IMR-90 (cell line): ENCODE measurements around the gene RPUSD1. TPM values are rescaled to one million over a fixed set of nuclear protein-coding genes. Genes with fewer than 3 reads are reported as not detected.

Source experiments
- ATAC-seq: fragments of 200-7000 bp; cut with Tn5 transposase; 2 replicates; pipeline ENCODE4 v1.9.1; 2020; ENCODE audit warnings: low read depth, mild to moderate bottlenecking, moderate library complexity
- BruUV-seq: library from RNA; stranded (reverse); fragments of 400-500 nt; replicated peaks from 2 replicates; lab custom pipeline; 2021; lab: Mats Ljungman, UMichigan
- CTCF ChIA-PET: fragments of 300-600 bp; formaldehyde crosslinking; extraction: SDS; loops from one replicate; lab custom pipeline; 2021; ENCODE audit warnings: antibody characterized with exemption; lab: Yijun Ruan, JAX
- POLR2A ChIA-PET: fragments of 300-600 bp; sonication (Branson Sonifier 250); formaldehyde crosslinking; loops from one replicate; lab custom pipeline; 2022; ENCODE audit warnings: antibody characterized with exemption; ENCODE audit not compliant: unreplicated experiment; lab: Charles Lee
- DNase-seq: peaks from one replicate; pipeline ENCODE4 v3.0.0; 2013
- H2AFZ ChIP-seq: replicated peaks from 2 replicates; pipeline ENCODE3; 2013; ENCODE audit warnings: low read length, mild to moderate bottlenecking; ENCODE audit not compliant: poor library complexity
- H2AK5ac ChIP-seq: 2 replicates; pipeline ENCODE4 v1.6.1; 2013; ENCODE audit warnings: low read depth, low read length, inconsistent platforms
- H2AK9ac ChIP-seq: replicated peaks from 2 replicates; pipeline ENCODE3; 2013; ENCODE audit warnings: mild to moderate bottlenecking, low read depth, low read length, moderate library complexity; ENCODE audit not compliant: poor library complexity
- H2BK120ac ChIP-seq: 2 replicates; pipeline ENCODE4 v1.6.1; 2013; ENCODE audit warnings: low read depth, low read length, inconsistent platforms
- H2BK15ac ChIP-seq: 3 replicates; pipeline ENCODE4 v1.6.1; 2013; ENCODE audit warnings: low read depth, low read length, inconsistent platforms
- H2BK20ac ChIP-seq: 2 replicates; pipeline ENCODE4 v1.6.1; 2013; ENCODE audit warnings: low read depth, mild to moderate bottlenecking, inconsistent platforms, low read length, moderate library complexity
- H2BK5ac ChIP-seq: 2 replicates; pipeline ENCODE4 v1.6.1; 2013; ENCODE audit warnings: mild to moderate bottlenecking, low read depth, low read length, inconsistent platforms; ENCODE audit not compliant: poor library complexity, severe bottlenecking
- H3K14ac ChIP-seq: replicated peaks from 2 replicates; pipeline ENCODE4 v1.6.1; 2013; ENCODE audit warnings: low read depth, low read length, inconsistent platforms
- H3K18ac ChIP-seq: 2 replicates; pipeline ENCODE4 v1.6.1; 2013; ENCODE audit warnings: low read depth, low read length, control low read depth
- H3K23ac ChIP-seq: 2 replicates; pipeline ENCODE4 v1.6.1; 2013; ENCODE audit warnings: low read depth, low read length, inconsistent platforms
- H3K27ac ChIP-seq: 2 replicates; pipeline ENCODE4 v1.5.1; 2013; ENCODE audit warnings: mild to moderate bottlenecking, control low read depth, low read length; ENCODE audit not compliant: insufficient read depth
- H3K27me3 ChIP-seq: 2 replicates; pipeline ENCODE4 v1.6.1; 2013; ENCODE audit warnings: low read length; ENCODE audit not compliant: control insufficient read depth, insufficient read depth
- H3K36me3 ChIP-seq: 2 replicates; pipeline ENCODE4 v1.6.1; 2013; ENCODE audit warnings: low read length, mixed read lengths; ENCODE audit not compliant: control insufficient read depth, insufficient read depth
- H3K4ac ChIP-seq: 2 replicates; pipeline ENCODE4 v1.6.1; 2013; ENCODE audit warnings: low read depth, low read length, inconsistent platforms
- H3K4me1 ChIP-seq: 2 replicates; pipeline ENCODE4 v1.6.1; 2013; ENCODE audit warnings: low read length, mixed read lengths; ENCODE audit not compliant: control insufficient read depth, insufficient read depth
- H3K4me2 ChIP-seq: 2 replicates; pipeline ENCODE4 v1.6.1; 2013; ENCODE audit warnings: low read depth, mild to moderate bottlenecking, control low read depth, low read length, moderate library complexity
- H3K4me3 ChIP-seq: 2 replicates; pipeline ENCODE4 v1.5.1; 2013; ENCODE audit warnings: low read depth, mild to moderate bottlenecking, control low read depth, low read length, moderate library complexity; ENCODE audit not compliant: insufficient read depth
- H3K56ac ChIP-seq: 2 replicates; pipeline ENCODE4 v1.6.1; 2013; ENCODE audit warnings: low read length, inconsistent platforms; ENCODE audit not compliant: insufficient read depth; ENCODE audit errors: extremely low read depth
- H3K79me1 ChIP-seq, 2 experiments: 2 replicates each; pipeline ENCODE4 v1.6.1; 2013; ENCODE audit warnings: low read length in 2 of 2, inconsistent platforms in 1 of 2, low read depth in 1 of 2
- H3K9ac ChIP-seq: 2 replicates; pipeline ENCODE4 v1.6.1; 2013; ENCODE audit warnings: low read depth, low read length, control low read depth
- H3K9me1 ChIP-seq: 2 replicates; pipeline ENCODE4 v1.6.1; 2013; ENCODE audit warnings: low read length, inconsistent platforms; ENCODE audit not compliant: insufficient read depth
- H3K9me3 ChIP-seq: 2 replicates; pipeline ENCODE4 v1.6.1; 2013; ENCODE audit warnings: low read length; ENCODE audit not compliant: control insufficient read depth, insufficient read depth
- H4K20me1 ChIP-seq: 2 replicates; pipeline ENCODE4 v1.6.1; 2013; ENCODE audit warnings: low read length, inconsistent platforms; ENCODE audit not compliant: insufficient read depth
- H4K5ac ChIP-seq: 2 replicates; pipeline ENCODE4 v1.6.1; 2013; ENCODE audit warnings: mild to moderate bottlenecking, low read depth, low read length, control low read depth
- H4K8ac ChIP-seq, 2 experiments: 2 replicates each; pipeline ENCODE4 v1.6.1; 2013; ENCODE audit warnings: low read depth in 2 of 2, low read length in 2 of 2, control low read depth in 1 of 2, inconsistent platforms in 1 of 2
- H4K91ac ChIP-seq: 2 replicates; pipeline ENCODE4 v1.6.1; 2013; ENCODE audit warnings: low read depth, low read length, inconsistent platforms; ENCODE audit not compliant: insufficient read depth
- BHLHE40 ChIP-seq: fragments of 150-350 bp; IDR thresholded peaks from 2 replicates; pipeline ENCODE4 v1.6.1; 2016; ENCODE audit warnings: mild to moderate bottlenecking, low read depth, low read length
- CTCF ChIP-seq: conservative IDR thresholded peaks from 2 replicates; pipeline ENCODE4 v1.5.1; 2012; ENCODE audit warnings: mild to moderate bottlenecking, low read depth, low read length, improper control_type of control experiment
- FOS ChIP-seq: fragments of 150-350 bp; IDR thresholded peaks from 2 replicates; pipeline ENCODE4 v1.6.1; 2016; ENCODE audit warnings: low read depth, low read length
- MAFK ChIP-seq: IDR thresholded peaks from 2 replicates; pipeline ENCODE4 v1.6.1; 2012; ENCODE audit warnings: low read depth, low read length, improper control_type of control experiment
- MAZ ChIP-seq: IDR thresholded peaks from 2 replicates; pipeline ENCODE4 v1.6.1; 2012; ENCODE audit warnings: low read depth, mild to moderate bottlenecking, low read length, improper control_type of control experiment, moderate library complexity, borderline replicate concordance
- MXI1 ChIP-seq: IDR thresholded peaks from 2 replicates; pipeline ENCODE4 v1.6.1; 2012; ENCODE audit warnings: low read depth, mild to moderate bottlenecking, low read length, moderate library complexity, borderline replicate concordance
- NFE2L2 ChIP-seq: fragments of 150-350 bp; IDR thresholded peaks from 2 replicates; pipeline ENCODE4 v1.6.1; 2016; ENCODE audit warnings: low read depth, mild to moderate bottlenecking, low read length
- RAD21 ChIP-seq: IDR thresholded peaks from 2 replicates; pipeline ENCODE4 v1.6.1; 2012; ENCODE audit warnings: low read length, improper control_type of control experiment
- WGBS, 2 experiments: methylation state at CpG; one replicate each; pipeline versions ENCODE4 v1.1.5 to v1.1.7; 2013; ENCODE audit warnings: missing lambda C conversion rate in 2 of 2; ENCODE audit not compliant: insufficient read length in 1 of 2; ENCODE audit errors: extremely low coverage in 2 of 2; 5-methylcytosine and 5-hydroxymethylcytosine counted together
- dilution Hi-C: fragments of 300-500 bp; cut with HindIII; formaldehyde crosslinking; loops from one replicate; pipeline ENCODE4 v1.14.3; 2018; ENCODE audit warnings: low sequenced_read_pairs; ENCODE audit not compliant: unreplicated experiment
- in situ Hi-C: fragments of 300-500 bp; cut with MboI; formaldehyde crosslinking; loops from 3 replicates; pipeline ENCODE4 v1.14.3; 2019; ENCODE audit warnings: low sequenced_read_pairs, inconsistent platforms, mixed read lengths
- intact Hi-C: fragments of 100-400 bp; cut with micrococcal nuclease; formaldehyde crosslinking; loops from 2 replicates; pipeline ENCODE4 v1.10.0; 2022
- polyA plus RNA-seq, 3 experiments: library from polyadenylated mRNA; depleted of rRNA; stranded (reverse); fragments of >200 nt; gene quantifications; 2 replicates each; pipeline ENCODE4 v1.2.3, GENCODE V29; 2012; ENCODE audit warnings: low replicate concordance in 1 of 3
- total RNA-seq: library from RNA; depleted of rRNA; stranded (reverse); fragments of >200 nt; gene quantifications from 2 replicates; pipeline ENCODE4 v1.2.3, GENCODE V29; 2012
- TF ChIP-seq, protein P1 (sequence below): fragments of 150-350 bp; IDR thresholded peaks from 2 replicates; pipeline ENCODE4 v1.6.1; 2017; ENCODE audit warnings: mild to moderate bottlenecking, antibody characterized with exemption, low read length, low read depth

Gene RPUSD1
- total and polyA plus RNA-seq, 2 of the 4 experiments (the other 2 are of a cell fraction), result 13.1 to 32.3 TPM

- Histone ChIP-seq H2AFZ (no peak overlapping the region), H2BK5ac (no peak overlapping the region), H3K56ac (no peak overlapping the region), H3K79me1 (no peaks in the 10 kb centered on the region), H4K20me1 (no peaks in the 10 kb centered on the region), H2BK15ac (no peak overlapping the region), H3K4ac (no peak overlapping the region), H3K4me2 (no peak overlapping the region), H2AK5ac (no peak overlapping the region), H3K27ac (no peak overlapping the region), H3K9me3 (peaks cover 6% of the 10 kb centered on the region), H3K36me3 (no peaks in the 10 kb centered on the region), H4K8ac (no peak overlapping the region), H4K5ac (no peak overlapping the region), H2AK9ac (no peak overlapping the region), H4K91ac (no peak overlapping the region), H3K9me1 (no peaks in the 10 kb centered on the region), H2BK120ac (no peak overlapping the region), H3K14ac (no peak overlapping the region), H3K23ac (no peak overlapping the region), H3K4me1 (peaks cover 2% of the 10 kb centered on the region; the same call in 1 of the 2 replicates), H3K18ac (no peak overlapping the region), H3K4me3 (no peak overlapping the region), H2BK20ac (no peak overlapping the region), H3K27me3 (peaks cover 10% of the 10 kb centered on the region), H3K9ac (no peak overlapping the region)
- POLR2A ChIA-PET, result no interaction called here
- in situ Hi-C loops, result no loop called here
- intact Hi-C loops, result no loop called here
- 84% methylated on average over 32 of the region's 43 CpGs; no CpG with 5 or more reads in 1 of the 2 experiments for WGBS, 2 experiments
- CTCF ChIA-PET, result no interaction called here
- dilution Hi-C loops, result no loop called here
- TF ChIP-seq BHLHE40 (no peak), MAFK (no peak), MXI1 (no peak), FOS (no peak), NFE2L2 (no peak), CTCF (no peak), RAD21 (no peak), MAZ (no peak)
- TF ChIP-seq, protein P1, sequence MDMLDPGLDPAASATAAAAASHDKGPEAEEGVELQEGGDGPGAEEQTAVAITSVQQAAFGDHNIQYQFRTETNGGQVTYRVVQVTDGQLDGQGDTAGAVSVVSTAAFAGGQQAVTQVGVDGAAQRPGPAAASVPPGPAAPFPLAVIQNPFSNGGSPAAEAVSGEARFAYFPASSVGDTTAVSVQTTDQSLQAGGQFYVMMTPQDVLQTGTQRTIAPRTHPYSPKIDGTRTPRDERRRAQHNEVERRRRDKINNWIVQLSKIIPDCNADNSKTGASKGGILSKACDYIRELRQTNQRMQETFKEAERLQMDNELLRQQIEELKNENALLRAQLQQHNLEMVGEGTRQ, result no peak
- BruUV-seq, result no TSS peak
- ATAC-seq, result no peak
- no peak for DNase-seq
Observed at GRCh38 chr16:830107-830870, 42.1 kb upstream of the RPUSD1 start.
